Endodermal cell (in vitro differentiated cells): ENCODE results near the gene CDON. TPM values are rescaled to one million over a fixed set of nuclear protein-coding genes. Genes with fewer than 3 reads are reported as not detected.

Experiments used
- DNase-seq: peaks from one replicate; pipeline ENCODE4 v3.0.0-alpha.2; 2017
- H3K27ac ChIP-seq: 2 replicates; pipeline ENCODE4 v1.5.1; 2013; ENCODE audit warnings: mild to moderate bottlenecking, low read depth, low read length, moderate library complexity
- H3K27me3 ChIP-seq: 2 replicates; pipeline ENCODE4 v1.6.1; 2013; ENCODE audit warnings: mild to moderate bottlenecking, low read length, moderate library complexity; ENCODE audit not compliant: insufficient read depth, control insufficient read depth, poor library complexity, severe bottlenecking
- H3K36me3 ChIP-seq: 2 replicates; pipeline ENCODE4 v1.7.0; 2013; ENCODE audit warnings: mild to moderate bottlenecking, low read length, moderate library complexity; ENCODE audit not compliant: control insufficient read depth, insufficient read depth
- H3K4me1 ChIP-seq: one replicate; pipeline ENCODE4 v1.7.0; 2013; ENCODE audit warnings: low read length; ENCODE audit not compliant: control insufficient read depth, insufficient read depth
- H3K4me3 ChIP-seq: 2 replicates; pipeline ENCODE4 v1.5.1; 2013; ENCODE audit warnings: mild to moderate bottlenecking, low read length, moderate library complexity
- H3K9ac ChIP-seq: 2 replicates; pipeline ENCODE4 v1.6.1; 2013; ENCODE audit warnings: mild to moderate bottlenecking, low read length, moderate library complexity; ENCODE audit not compliant: poor library complexity, severe bottlenecking; ENCODE audit errors: extremely low read depth
- H3K9me3 ChIP-seq: 2 replicates; pipeline ENCODE4 v1.6.1; 2013; ENCODE audit warnings: mild to moderate bottlenecking, low read length, moderate library complexity; ENCODE audit not compliant: control insufficient read depth
- H3K27ac Mint-ChIP-seq: 2 replicates; pipeline ENCODE4 v1.8.0; 2020; ENCODE audit warnings: mixed read lengths
- H3K27me3 Mint-ChIP-seq: 2 replicates; pipeline ENCODE4 v1.8.0; 2021; ENCODE audit warnings: mild to moderate bottlenecking, mixed read lengths; ENCODE audit not compliant: insufficient read depth
- H3K36me3 Mint-ChIP-seq: 2 replicates; pipeline ENCODE4 v1.8.0; 2020; ENCODE audit warnings: low read depth, mixed read lengths
- H3K4me1 Mint-ChIP-seq: 2 replicates; pipeline ENCODE4 v1.8.0; 2020; ENCODE audit warnings: mixed read lengths
- H3K4me3 Mint-ChIP-seq: 2 replicates; pipeline ENCODE4 v1.8.0; 2020; ENCODE audit warnings: mild to moderate bottlenecking, moderate library complexity, mixed read lengths
- H3K9me3 Mint-ChIP-seq: 2 replicates; pipeline ENCODE4 v1.8.0; 2020; ENCODE audit warnings: mild to moderate bottlenecking, mixed read lengths
- CTCF ChIP-seq: fragments of 200-600 bp; sonication (generic); conservative IDR thresholded peaks from 2 replicates; pipeline ENCODE4 v1.5.0; 2021; ENCODE audit warnings: antibody characterized with exemption, mild to moderate bottlenecking
- WGBS, 2 experiments: methylation state at CpG; one replicate each; pipeline versions ENCODE4 v1.1.5 to v1.1.7; 2013; ENCODE audit warnings: missing lambda C conversion rate in 2 of 2, mixed read lengths in 1 of 2; ENCODE audit not compliant: insufficient coverage in 1 of 2, insufficient read length in 1 of 2; 5-methylcytosine and 5-hydroxymethylcytosine counted together
- total RNA-seq, 2 donors: library from RNA; stranded (reverse); fragmentation: NEBNext Ultra II Directional in 1 of 2; extraction: Animal tissue kit (Norgen Biotek cat#: 25700) in 1 of 2; gene quantifications; 2 replicates in 1 of 2; 3 replicates in 1 of 2; pipeline ENCODE4 v1.2.1, GENCODE V29; 2021

The CDON gene
- total RNA-seq, 2 donors from 2014 or later = 19.2 to 24.5 TPM

DNA sequence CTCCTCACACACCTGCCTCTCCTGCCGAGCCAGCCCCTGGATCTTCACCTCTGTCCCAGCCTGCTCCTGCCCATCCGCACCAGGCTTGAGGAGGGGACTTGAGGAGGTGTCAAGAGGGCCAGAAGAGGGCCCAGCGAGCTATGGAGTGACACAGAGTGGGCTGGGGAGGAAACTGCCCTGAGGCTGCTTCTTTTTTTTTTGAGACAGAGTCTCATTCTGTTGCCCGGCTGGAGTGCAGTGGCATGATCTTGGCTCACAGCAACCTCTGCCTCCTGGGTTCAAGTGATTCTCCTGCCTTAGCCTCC lies 21.9 kb upstream of the CDON start:
- Histone ChIP-seq H3K36me3 (no peaks in the 10 kb centered on the region), H3K9me3 (no peaks in the 10 kb centered on the region), H3K4me3 (no peak overlapping the region), H3K4me1 (no peaks in the 10 kb centered on the region), H3K27me3 (peaks cover 51% of the 10 kb centered on the region), H3K27ac (peak overlapping the region; percentile 88), H3K9ac (no peak overlapping the region)
- DNase-seq = peak; percentile 59
- TF ChIP-seq CTCF = no peak
- H3K4me1 Mint-ChIP-seq = peaks cover 34% of the 10 kb centered on the region
- WGBS, 2 experiments = 91 to 100% methylated on average over 2 to 4 of the region's 4 CpGs
- H3K4me3 Mint-ChIP-seq = no peak overlapping the region
- no peaks in the 10 kb centered on the region for H3K36me3 Mint-ChIP-seq
- H3K27me3 Mint-ChIP-seq = peaks cover 16% of the 10 kb centered on the region
- no peak overlapping the region for H3K27ac Mint-ChIP-seq
- no peaks in the 10 kb centered on the region for H3K9me3 Mint-ChIP-seq

DNA sequence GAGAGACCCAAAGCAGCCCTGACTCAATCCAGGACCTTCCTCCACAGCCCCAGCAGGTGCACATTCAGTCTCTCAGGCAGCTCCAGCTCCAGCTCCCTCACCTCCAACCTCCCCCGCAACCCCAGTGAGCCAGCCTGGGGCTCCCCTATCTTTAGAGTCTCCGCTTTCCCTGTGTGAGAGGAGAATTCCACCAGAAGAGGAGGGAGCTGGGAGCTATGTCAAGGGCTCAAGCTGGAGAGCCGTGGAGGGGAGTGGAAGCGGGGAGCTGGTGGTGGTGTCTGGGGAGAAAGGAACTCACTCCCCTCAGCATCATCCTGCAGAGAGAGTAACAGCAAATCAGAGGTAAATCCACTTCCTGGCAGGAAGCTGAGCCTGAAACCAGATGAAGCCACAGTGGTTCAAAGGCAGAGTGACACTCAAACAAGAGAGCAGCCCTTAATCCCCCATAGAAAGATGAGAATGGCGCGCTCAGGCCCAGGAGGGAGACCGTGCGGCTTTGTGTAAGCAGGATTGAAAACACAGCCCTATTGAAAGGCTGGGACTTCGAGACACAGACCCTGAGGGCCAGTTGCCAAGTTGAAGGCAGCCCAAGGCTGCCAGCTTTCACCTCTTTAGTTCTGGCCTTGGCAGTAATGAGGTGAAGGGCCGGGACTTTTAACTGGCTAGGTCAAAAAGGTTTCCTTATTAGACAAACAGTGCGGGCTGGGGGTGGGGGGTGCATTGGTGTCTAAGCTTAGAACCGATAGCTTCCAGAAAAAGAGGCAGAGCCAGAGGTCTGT lies 21.4 kb upstream of the CDON start:
- Mint-ChIP-seq H3K4me3 (no peak overlapping the region), H3K4me1 (peaks cover 35% of the 10 kb centered on the region), H3K27ac (no peak overlapping the region), H3K9me3 (no peaks in the 10 kb centered on the region), H3K36me3 (no peaks in the 10 kb centered on the region), H3K27me3 (peaks cover 16% of the 10 kb centered on the region)
- H3K4me1 ChIP-seq = no peaks in the 10 kb centered on the region
- no peaks in the 10 kb centered on the region for H3K9me3 ChIP-seq
- peak overlapping the region; percentile 88 for H3K27ac ChIP-seq
- no peak for TF ChIP-seq CTCF
- no peak overlapping the region for H3K9ac ChIP-seq
- DNase-seq = no peak
- H3K4me3 ChIP-seq = no peak overlapping the region
- peaks cover 57% of the 10 kb centered on the region for H3K27me3 ChIP-seq
- H3K36me3 ChIP-seq = no peaks in the 10 kb centered on the region
- WGBS, 2 experiments = 61 to 78% methylated on average over 4 to 12 of the region's 12 CpGs

DNA sequence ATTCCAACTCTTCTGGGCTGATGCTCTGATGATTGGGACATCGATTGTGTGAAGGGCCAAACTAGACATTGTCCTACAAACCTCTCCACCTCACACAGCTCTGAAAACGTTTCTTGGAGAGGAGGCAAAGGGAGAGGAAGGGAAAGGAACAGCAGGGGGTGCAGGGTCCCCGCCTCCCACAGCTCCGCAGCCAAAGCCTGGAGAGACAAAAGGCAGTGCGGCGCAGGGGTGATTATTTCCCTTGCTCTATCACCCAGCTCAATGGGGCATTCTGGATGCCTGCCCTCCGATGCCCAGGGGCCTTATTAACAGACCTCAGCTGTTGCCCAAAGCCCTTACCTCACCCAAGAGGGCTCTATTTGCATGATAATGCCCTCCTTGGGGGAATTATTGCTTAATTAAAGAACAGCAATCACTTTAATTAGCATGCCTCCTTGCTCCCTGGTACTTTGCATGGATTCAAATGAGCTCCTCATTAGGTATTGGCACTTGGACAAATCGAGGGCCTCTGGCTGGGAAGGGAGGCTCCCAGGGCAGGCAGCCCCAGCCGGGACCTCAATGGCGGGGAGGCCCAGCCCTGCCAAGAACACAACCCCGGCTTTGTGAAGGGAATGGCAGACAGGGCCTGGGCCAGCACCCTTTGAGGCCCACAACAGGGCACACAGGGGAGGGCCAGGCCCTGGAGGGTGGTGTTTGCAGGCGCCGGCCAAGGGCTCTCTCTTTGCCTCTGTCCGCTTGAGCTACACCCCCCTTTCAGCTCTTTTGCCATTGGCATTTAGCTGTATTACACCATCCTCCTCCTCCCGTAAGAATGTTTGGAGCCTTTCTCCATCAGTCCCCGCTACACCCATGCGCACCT lies 19.8 kb upstream of the CDON start:
- 50 to 61% methylated on average over 2 to 16 of the region's 17 CpGs for WGBS, 2 experiments
- peaks cover 32% of the 10 kb centered on the region for H3K4me1 Mint-ChIP-seq
- peaks cover 16% of the 10 kb centered on the region for H3K27me3 Mint-ChIP-seq
- H3K27ac Mint-ChIP-seq = no peak overlapping the region
- H3K4me3 Mint-ChIP-seq = no peak overlapping the region
- Histone ChIP-seq H3K36me3 (no peaks in the 10 kb centered on the region), H3K4me1 (no peaks in the 10 kb centered on the region), H3K4me3 (no peak overlapping the region), H3K9me3 (no peaks in the 10 kb centered on the region), H3K9ac (no peak overlapping the region), H3K27ac (peak overlapping the region; percentile 38), H3K27me3 (peaks cover 64% of the 10 kb centered on the region)
- H3K36me3 Mint-ChIP-seq = no peaks in the 10 kb centered on the region
- H3K9me3 Mint-ChIP-seq = no peaks in the 10 kb centered on the region
- peak; percentile 77 for DNase-seq
- no peak for TF ChIP-seq CTCF
